Osteoblast (primary cell): ENCODE data around the gene S100A13. TPM values are rescaled to one million over a fixed set of nuclear protein-coding genes. Genes with fewer than 3 reads are reported as not detected.

Source experiments
- DNase-seq: peaks from one replicate; pipeline ENCODE4 v3.0.0; 2011; ENCODE audit warnings: low spot score, mixed read lengths; ENCODE audit not compliant: insufficient read length; ENCODE audit errors: missing footprints
- H2AFZ ChIP-seq: 2 replicates; pipeline ENCODE4 v1.6.0; 2011; ENCODE audit warnings: mild to moderate bottlenecking, low read length
- H3K27ac ChIP-seq: 2 replicates; pipeline ENCODE4 v1.5.1; 2011; ENCODE audit warnings: mild to moderate bottlenecking, low read depth, low read length, moderate library complexity
- H3K27me3 ChIP-seq: 2 replicates; pipeline ENCODE4 v1.6.0; 2012; ENCODE audit warnings: mild to moderate bottlenecking, control low read depth, inconsistent platforms, low read length, moderate library complexity; ENCODE audit not compliant: insufficient read depth
- H3K36me3 ChIP-seq: 2 replicates; pipeline ENCODE4 v1.5.1; 2011; ENCODE audit warnings: mild to moderate bottlenecking, low read length, control low read depth, moderate library complexity; ENCODE audit not compliant: insufficient read depth
- H3K4me1 ChIP-seq: 2 replicates; pipeline ENCODE4 v1.5.1; 2011; ENCODE audit warnings: mild to moderate bottlenecking, low read length, control low read depth, moderate library complexity; ENCODE audit not compliant: insufficient read depth
- H3K4me2 ChIP-seq: 2 replicates; pipeline ENCODE4 v1.6.0; 2011; ENCODE audit warnings: mild to moderate bottlenecking, low read length; ENCODE audit not compliant: insufficient read depth
- H3K4me3 ChIP-seq: fragments of 200-600 bp; sonication (generic); 3 replicates; pipeline ENCODE4 v1.5.1; 2012; ENCODE audit warnings: mild to moderate bottlenecking, low read length, inconsistent platforms; ENCODE audit not compliant: insufficient read depth
- H3K79me2 ChIP-seq: 2 replicates; pipeline ENCODE4 v1.6.0; 2012; ENCODE audit warnings: mild to moderate bottlenecking, low read length, control low read depth, inconsistent platforms; ENCODE audit not compliant: insufficient read depth
- H3K9me3 ChIP-seq: 2 replicates; pipeline ENCODE4 v1.5.1; 2011; ENCODE audit warnings: low read depth, low read length, control low read depth
- H4K20me1 ChIP-seq: 2 replicates; pipeline ENCODE4 v1.6.0; 2012; ENCODE audit warnings: mild to moderate bottlenecking, low read length, control low read depth; ENCODE audit not compliant: insufficient read depth
- CTCF ChIP-seq: IDR thresholded peaks from 2 replicates; pipeline ENCODE4 v1.5.1; 2011; ENCODE audit warnings: mild to moderate bottlenecking, low read depth, low read length, moderate library complexity; ENCODE audit errors: extremely low read depth
- total RNA-seq: library from RNA; depleted of rRNA; stranded (reverse); fragments of >200 nt; gene quantifications from 2 replicates; pipeline ENCODE4 v1.2.3, GENCODE V29; 2012

S100A13 gene
- total RNA-seq, 1 donor, result 121 TPM

GRCh38 chr1:153569465-153569864 lies 57.8 kb downstream of the S100A13 start:
- DNase-seq, result no peak
- Histone ChIP-seq H3K4me1 (peaks cover 57% of the 10 kb centered on the region), H3K36me3 (no peaks in the 10 kb centered on the region), H3K79me2 (no peaks in the 10 kb centered on the region), H4K20me1 (no peaks in the 10 kb centered on the region), H2AFZ (no peak overlapping the region), H3K9me3 (no peaks in the 10 kb centered on the region), H3K27me3 (no peaks in the 10 kb centered on the region), H3K4me2 (no peak overlapping the region), H3K4me3 (no peak overlapping the region), H3K27ac (no peak overlapping the region)
- no peak for TF ChIP-seq CTCF

Other genes with a start within 250 kb of the S100A13 start
- gene S100A8, start 236.4 kb downstream of the S100A13 start, total RNA-seq, result not detected in 2 replicates
- not detected in 2 replicates for gene S100A7A, start 211.0 kb downstream of the S100A13 start, total RNA-seq
- not detected in 2 replicates for gene S100A7, start 166.9 kb downstream of the S100A13 start, total RNA-seq
- 1,187 and 1,317 TPM in 2 replicates for gene S100A6, start 91.5 kb downstream of the S100A13 start, total RNA-seq
- not detected in 2 replicates for gene S100A5, start 86.6 kb downstream of the S100A13 start, total RNA-seq
- gene S100A4, start 81.7 kb downstream of the S100A13 start, total RNA-seq, result 21.5 and 63.0 TPM in 2 replicates
- 4.4 and 7.6 TPM in 2 replicates for gene S100A3, start 78.2 kb downstream of the S100A13 start, total RNA-seq
- gene S100A2, start 61.7 kb downstream of the S100A13 start, total RNA-seq, result 1.8 and 2.1 TPM in 2 replicates
- gene S100A16, start 14.4 kb downstream of the S100A13 start, total RNA-seq, result 160 and 190 TPM in 2 replicates
- gene S100A14, start 11.2 kb downstream of the S100A13 start, total RNA-seq, result 0.36 TPM in 1 of 2 replicates, not detected in the other
- gene S100A1, start 929 bp upstream of the S100A13 start, total RNA-seq, result 0.29 TPM in 1 of 2 replicates, not detected in the other
- gene CHTOP, start 6.6 kb upstream of the S100A13 start, total RNA-seq, result 38.9 and 40.9 TPM in 2 replicates
- gene SNAPIN, start 31.2 kb upstream of the S100A13 start, total RNA-seq, result 53.6 TPM in 2 replicates
- 130 and 142 TPM in 2 replicates for gene ILF2, start 43.5 kb upstream of the S100A13 start, total RNA-seq
- gene NPR1, start 51.2 kb upstream of the S100A13 start, total RNA-seq, result under 0.01 TPM in 1 of 2 replicates, not detected in the other
- 42.4 and 42.7 TPM in 2 replicates for gene INTS3, start 100.5 kb upstream of the S100A13 start, total RNA-seq
- 9.4 and 13.8 TPM in 2 replicates for gene SLC27A3, start 147.9 kb upstream of the S100A13 start, total RNA-seq